SK-N-SH (cell line): ENCODE data around the gene KRTAP29-1. TPM values are rescaled to one million over a fixed set of nuclear protein-coding genes. Genes with fewer than 3 reads are reported as not detected.

ENCODE experiments used
- CTCF ChIA-PET: fragments of 300-600, 350-600 bp; formaldehyde crosslinking; extraction: SDS; loops from one replicate; lab custom pipeline; 2021; lab: Yijun Ruan, JAX
- POLR2A ChIA-PET: fragments of 350-600 bp; sonication (Branson Sonifier 250); formaldehyde crosslinking; extraction: SDS; loops from one replicate; lab custom pipeline; 2020; ENCODE audit warnings: antibody characterized with exemption, inconsistent platforms; lab: Yijun Ruan, JAX
- DNase-seq: peaks from one replicate; pipeline ENCODE4 v3.0.0; 2012
- H2AFZ ChIP-seq: fragments of 200-600 bp; sonication (generic); 2 replicates; pipeline ENCODE4 v1.8.1; 2016; ENCODE audit warnings: antibody characterized with exemption, mild to moderate bottlenecking, low read depth
- H3F3A ChIP-seq: fragments of 200-600 bp; sonication (generic); replicated peaks from 2 replicates; pipeline ENCODE3; 2016; ENCODE audit warnings: antibody characterized with exemption, mild to moderate bottlenecking; ENCODE audit not compliant: insufficient read depth
- H3K27ac ChIP-seq, 2 experiments: fragments of 200-500 bp in 1 of 2; fragments of 200-600 bp in 1 of 2; sonication (Bioruptor generic) in 1 of 2; sonication (generic), shearing (Covaris generic) in 1 of 2; 2 replicates each; pipeline versions ENCODE4 v1.5.1 to v1.6.1; 2014 to 2016; ENCODE audit warnings: low read depth in 2 of 2, inconsistent platforms in 1 of 2, low read length in 1 of 2, mild to moderate bottlenecking in 1 of 2, mixed read lengths in 1 of 2
- H3K27me3 ChIP-seq: fragments of 200-600 bp; sonication (generic), shearing (Covaris generic); 2 replicates; pipeline ENCODE4 v1.6.1; 2016; ENCODE audit warnings: mixed run types; ENCODE audit not compliant: insufficient read depth
- H3K36me3 ChIP-seq, 2 experiments: fragments of 200-500 bp in 1 of 2; fragments of 200-600 bp in 1 of 2; sonication (Bioruptor generic) in 1 of 2; sonication (generic) in 1 of 2; replicated peaks in 1 of 2; 2 replicates each; pipeline versions ENCODE3 to v1.5.1; 2014 to 2016; ENCODE audit warnings: low read length in 1 of 2, mild to moderate bottlenecking in 1 of 2; ENCODE audit not compliant: insufficient read depth in 2 of 2, control insufficient read depth in 1 of 2
- H3K4me1 ChIP-seq, 2 experiments: fragments of 200-500 bp in 1 of 2; fragments of 200-600 bp in 1 of 2; sonication (Bioruptor generic) in 1 of 2; sonication (generic), shearing (Covaris generic) in 1 of 2; 2 replicates each; pipeline versions ENCODE4 v1.5.1 to v1.6.1; 2014 to 2016; ENCODE audit warnings: low read depth in 1 of 2, low read length in 1 of 2, mixed run types in 1 of 2; ENCODE audit not compliant: insufficient read depth in 2 of 2, control insufficient read depth in 1 of 2
- H3K4me2 ChIP-seq: fragments of 200-600 bp; sonication (generic), shearing (Covaris generic); 2 replicates; pipeline ENCODE4 v1.6.1; 2017; ENCODE audit warnings: mixed run types
- H3K4me3 ChIP-seq, 2 experiments: fragments of 200-500 bp in 1 of 2; fragments of 200-600 bp in 1 of 2; sonication (Bioruptor generic) in 1 of 2; sonication (generic), shearing (Covaris generic) in 1 of 2; 2 replicates each; pipeline versions ENCODE4 v1.5.1 to v1.8.1; 2014 to 2016; ENCODE audit warnings: low read depth in 2 of 2, inconsistent platforms in 1 of 2, low read length in 1 of 2, mild to moderate bottlenecking in 1 of 2, mixed read lengths in 1 of 2, moderate library complexity in 1 of 2
- H3K79me2 ChIP-seq: fragments of 200-600 bp; sonication (generic); 2 replicates; pipeline ENCODE4 v1.8.1; 2017; ENCODE audit warnings: mild to moderate bottlenecking; ENCODE audit not compliant: insufficient read depth
- H3K9ac ChIP-seq: fragments of 200-600 bp; sonication (generic); 2 replicates; pipeline ENCODE4 v1.6.1; 2017; ENCODE audit warnings: mixed run types
- H3K9me2 ChIP-seq: fragments of 200-600 bp; sonication (generic); 2 replicates; pipeline ENCODE4 v1.6.1; 2017; ENCODE audit warnings: mixed run types
- H3K9me3 ChIP-seq: fragments of 200-600 bp; sonication (generic); 2 replicates; pipeline ENCODE4 v1.6.1; 2017; ENCODE audit warnings: mixed run types, mild to moderate bottlenecking, moderate library complexity
- H4K20me1 ChIP-seq: fragments of 200-600 bp; sonication (generic); 2 replicates; pipeline ENCODE4 v1.6.1; 2017; ENCODE audit warnings: mild to moderate bottlenecking, mixed run types; ENCODE audit not compliant: insufficient read depth
- CHD2 ChIP-seq: fragments of 150-350 bp; IDR thresholded peaks from 2 replicates; pipeline ENCODE4 v1.6.1; 2018; ENCODE audit warnings: low read length; ENCODE audit not compliant: partially characterized antibody
- EP300 ChIP-seq, 2 experiments: IDR thresholded peaks; 2 replicates each; pipeline versions ENCODE4 v1.4.0 to v1.6.1; 2012; ENCODE audit warnings: borderline replicate concordance in 1 of 2, low read depth in 1 of 2, low read length in 1 of 2
- EZH2phosphoT487 ChIP-seq: fragments of 200-600 bp; sonication (generic); IDR thresholded peaks from 2 replicates; pipeline ENCODE4 v1.6.1; 2017; ENCODE audit warnings: low read depth, mixed run types, mild to moderate bottlenecking, antibody characterized with exemption, moderate library complexity, borderline replicate concordance
- FOXJ3 ChIP-seq: sonication (generic); formaldehyde crosslinking; IDR thresholded peaks from 2 replicates; pipeline ENCODE4 v1.5.1; 2020; ENCODE audit warnings: mild to moderate bottlenecking, missing genetic modification reagents
- JUND ChIP-seq: IDR thresholded peaks from 2 replicates; pipeline ENCODE4 v1.4.0; 2012
- MEF2A ChIP-seq: IDR thresholded peaks from 2 replicates; pipeline ENCODE4 v1.4.0; 2012; ENCODE audit warnings: low read depth, borderline replicate concordance
- MXI1 ChIP-seq: IDR thresholded peaks from 2 replicates; pipeline ENCODE4 v1.6.1; 2012; ENCODE audit warnings: mild to moderate bottlenecking, low read depth, low read length, improper control_type of control experiment
- RCOR1 ChIP-seq: fragments of 150-350 bp; IDR thresholded peaks from 2 replicates; pipeline ENCODE4 v1.6.1; 2017; ENCODE audit warnings: antibody characterized with exemption, low read length
- SMC3 ChIP-seq: IDR thresholded peaks from 2 replicates; pipeline ENCODE4 v1.6.1; 2012; ENCODE audit warnings: low read depth, low read length, improper control_type of control experiment
- TAF1 ChIP-seq: IDR thresholded peaks from 2 replicates; pipeline ENCODE4 v1.6.1; 2012; ENCODE audit warnings: low read depth, mild to moderate bottlenecking, low read length, moderate library complexity, borderline replicate concordance
- TEAD4 ChIP-seq: IDR thresholded peaks from 2 replicates; pipeline ENCODE4 v1.4.0; 2012; ENCODE audit warnings: mild to moderate bottlenecking, borderline replicate concordance; ENCODE audit not compliant: insufficient read depth
- WGBS: methylation state at CpG from one replicate; pipeline ENCODE4 v1.1.6; 2017; ENCODE audit warnings: low lambda C conversion rate; 5-methylcytosine and 5-hydroxymethylcytosine counted together
- polyA plus RNA-seq, 3 experiments: library from polyadenylated mRNA; depleted of rRNA; stranded (reverse); fragments of >200 nt; gene quantifications; 2 replicates each; pipeline ENCODE4 v1.2.3, GENCODE V29; 2012
- TF ChIP-seq, protein P1 (sequence below): fragments of 150-350 bp; IDR thresholded peaks from 2 replicates; pipeline ENCODE4 v1.6.1; 2016; ENCODE audit warnings: mild to moderate bottlenecking, low read depth, low read length
- TF ChIP-seq, protein P2 (sequence below): fragments of 200-600 bp; sonication (generic); IDR thresholded peaks from 2 replicates; pipeline ENCODE4 v1.6.1; 2017; ENCODE audit warnings: antibody characterized with exemption, mild to moderate bottlenecking, moderate library complexity
- TF ChIP-seq, protein P3 (sequence below): IDR thresholded peaks from 2 replicates; pipeline ENCODE4; 2012
- TF ChIP-seq, protein P4 (sequence below): IDR thresholded peaks from 2 replicates; pipeline ENCODE4 v1.6.1; 2012; ENCODE audit warnings: mild to moderate bottlenecking, low read depth, low read length, moderate library complexity
- TF ChIP-seq, protein P5 (sequence below): IDR thresholded peaks from 2 replicates; pipeline ENCODE4 v1.4.0; 2012; ENCODE audit warnings: low read depth, borderline replicate concordance

Gene KRTAP29-1
- polyA plus RNA-seq, 1 of the 3 experiments (the other 2 are of a cell fraction) = not detected

DNA sequence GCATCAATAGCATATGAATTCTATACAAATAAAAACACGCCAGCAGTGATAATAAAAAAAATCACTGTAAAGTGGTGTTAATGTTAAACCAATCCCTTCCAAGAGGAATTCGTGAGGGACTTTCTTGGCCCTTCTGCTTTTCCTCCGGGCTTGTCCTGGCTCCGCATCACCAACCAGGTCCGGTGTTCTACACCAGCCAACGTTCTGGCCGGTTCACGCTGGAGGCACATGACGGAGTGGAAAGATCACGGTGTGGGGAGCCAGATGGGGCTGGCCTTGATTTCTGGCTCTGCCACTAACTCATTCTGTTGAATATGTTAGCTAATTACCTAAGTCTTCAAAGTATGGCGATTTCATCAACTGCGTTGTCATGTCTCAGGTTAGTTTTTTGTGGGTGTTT, 1.4 kb upstream of the KRTAP29-1 start:
- WGBS = 38% methylated on average over 12 of the region's 12 CpGs
- CTCF ChIA-PET = interaction anchor here (0.9 to 3.9 kb wide), 2 partner anchors 245 to 359 kb away, joined by 3 to 17 read pairs; no protein-coding TSS in a partner anchor

DNA sequence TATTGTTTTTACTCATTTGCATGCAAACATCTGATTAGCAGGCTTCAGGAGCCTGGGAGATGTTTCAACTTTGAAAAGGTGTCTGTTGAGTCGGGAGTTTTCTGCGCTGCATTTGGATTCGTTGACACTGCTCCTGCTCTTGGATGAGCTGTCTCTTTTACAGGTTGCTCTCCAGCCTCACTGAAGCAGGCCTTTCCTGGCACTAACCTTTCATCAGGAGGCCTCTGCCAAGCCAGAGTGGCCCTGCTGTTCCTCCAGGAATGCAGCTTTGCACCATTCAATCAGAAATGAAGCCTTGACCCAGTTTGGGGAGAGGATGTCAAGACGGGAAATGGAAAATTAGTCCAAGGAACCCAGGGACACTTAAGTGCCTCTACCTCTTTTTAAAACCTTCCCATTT, 330 bp upstream of the KRTAP29-1 start:
- ChIA-PET POLR2A (no interaction called here), CTCF (interaction anchor here (0.6 to 3.9 kb wide), 3 partner anchors 18 to 246 kb away, joined by 3 to 17 read pairs (median 4); no protein-coding TSS in a partner anchor)
- Histone ChIP-seq H3K4me3 (no peak overlapping the region), H3K36me3 (no peaks in the 10 kb centered on the region), H3K9me2 (no peaks in the 10 kb centered on the region), H3K4me1 (peaks cover 0 to 14% of the 10 kb centered on the region in 2 experiments; a peak in 1 of 4 replicates), H3K27ac (no peak overlapping the region), H3K9ac (no peak overlapping the region), H3K9me3 (no peaks in the 10 kb centered on the region), H4K20me1 (no peaks in the 10 kb centered on the region), H2AFZ (no peak overlapping the region), H3K27me3 (peaks cover 54% of the 10 kb centered on the region; the same call in 1 of the 2 replicates), H3K79me2 (no peaks in the 10 kb centered on the region), H3F3A (no peaks in the 10 kb centered on the region), H3K4me2 (no peak overlapping the region)
- WGBS = 65% methylated on average over 4 of the region's 4 CpGs
- no peak for DNase-seq
- TF ChIP-seq SMC3 = no peak
- TF ChIP-seq, protein P1, sequence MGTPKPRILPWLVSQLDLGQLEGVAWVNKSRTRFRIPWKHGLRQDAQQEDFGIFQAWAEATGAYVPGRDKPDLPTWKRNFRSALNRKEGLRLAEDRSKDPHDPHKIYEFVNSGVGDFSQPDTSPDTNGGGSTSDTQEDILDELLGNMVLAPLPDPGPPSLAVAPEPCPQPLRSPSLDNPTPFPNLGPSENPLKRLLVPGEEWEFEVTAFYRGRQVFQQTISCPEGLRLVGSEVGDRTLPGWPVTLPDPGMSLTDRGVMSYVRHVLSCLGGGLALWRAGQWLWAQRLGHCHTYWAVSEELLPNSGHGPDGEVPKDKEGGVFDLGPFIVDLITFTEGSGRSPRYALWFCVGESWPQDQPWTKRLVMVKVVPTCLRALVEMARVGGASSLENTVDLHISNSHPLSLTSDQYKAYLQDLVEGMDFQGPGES = no peak
- TF ChIP-seq, protein P2, sequence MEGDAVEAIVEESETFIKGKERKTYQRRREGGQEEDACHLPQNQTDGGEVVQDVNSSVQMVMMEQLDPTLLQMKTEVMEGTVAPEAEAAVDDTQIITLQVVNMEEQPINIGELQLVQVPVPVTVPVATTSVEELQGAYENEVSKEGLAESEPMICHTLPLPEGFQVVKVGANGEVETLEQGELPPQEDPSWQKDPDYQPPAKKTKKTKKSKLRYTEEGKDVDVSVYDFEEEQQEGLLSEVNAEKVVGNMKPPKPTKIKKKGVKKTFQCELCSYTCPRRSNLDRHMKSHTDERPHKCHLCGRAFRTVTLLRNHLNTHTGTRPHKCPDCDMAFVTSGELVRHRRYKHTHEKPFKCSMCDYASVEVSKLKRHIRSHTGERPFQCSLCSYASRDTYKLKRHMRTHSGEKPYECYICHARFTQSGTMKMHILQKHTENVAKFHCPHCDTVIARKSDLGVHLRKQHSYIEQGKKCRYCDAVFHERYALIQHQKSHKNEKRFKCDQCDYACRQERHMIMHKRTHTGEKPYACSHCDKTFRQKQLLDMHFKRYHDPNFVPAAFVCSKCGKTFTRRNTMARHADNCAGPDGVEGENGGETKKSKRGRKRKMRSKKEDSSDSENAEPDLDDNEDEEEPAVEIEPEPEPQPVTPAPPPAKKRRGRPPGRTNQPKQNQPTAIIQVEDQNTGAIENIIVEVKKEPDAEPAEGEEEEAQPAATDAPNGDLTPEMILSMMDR = no peak
- TF ChIP-seq FOXJ3 (CRISPR knock-in tag) = no peak
- TF ChIP-seq, protein P3, sequence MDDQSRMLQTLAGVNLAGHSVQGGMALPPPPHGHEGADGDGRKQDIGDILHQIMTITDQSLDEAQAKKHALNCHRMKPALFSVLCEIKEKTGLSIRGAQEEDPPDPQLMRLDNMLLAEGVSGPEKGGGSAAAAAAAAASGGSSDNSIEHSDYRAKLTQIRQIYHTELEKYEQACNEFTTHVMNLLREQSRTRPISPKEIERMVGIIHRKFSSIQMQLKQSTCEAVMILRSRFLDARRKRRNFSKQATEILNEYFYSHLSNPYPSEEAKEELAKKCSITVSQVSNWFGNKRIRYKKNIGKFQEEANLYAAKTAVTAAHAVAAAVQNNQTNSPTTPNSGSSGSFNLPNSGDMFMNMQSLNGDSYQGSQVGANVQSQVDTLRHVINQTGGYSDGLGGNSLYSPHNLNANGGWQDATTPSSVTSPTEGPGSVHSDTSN = no peak
- TF ChIP-seq CHD2 = no peak
- no peak for TF ChIP-seq TEAD4
- TF ChIP-seq EP300 (IDR thresholded peaks at IDR 0.05; ENCODE audit: borderline replicate concordance in 1 of 2, low read depth in 1 of 2, low read length in 1 of 2) = no peak
- no peak for TF ChIP-seq RCOR1
- TF ChIP-seq, protein P4, sequence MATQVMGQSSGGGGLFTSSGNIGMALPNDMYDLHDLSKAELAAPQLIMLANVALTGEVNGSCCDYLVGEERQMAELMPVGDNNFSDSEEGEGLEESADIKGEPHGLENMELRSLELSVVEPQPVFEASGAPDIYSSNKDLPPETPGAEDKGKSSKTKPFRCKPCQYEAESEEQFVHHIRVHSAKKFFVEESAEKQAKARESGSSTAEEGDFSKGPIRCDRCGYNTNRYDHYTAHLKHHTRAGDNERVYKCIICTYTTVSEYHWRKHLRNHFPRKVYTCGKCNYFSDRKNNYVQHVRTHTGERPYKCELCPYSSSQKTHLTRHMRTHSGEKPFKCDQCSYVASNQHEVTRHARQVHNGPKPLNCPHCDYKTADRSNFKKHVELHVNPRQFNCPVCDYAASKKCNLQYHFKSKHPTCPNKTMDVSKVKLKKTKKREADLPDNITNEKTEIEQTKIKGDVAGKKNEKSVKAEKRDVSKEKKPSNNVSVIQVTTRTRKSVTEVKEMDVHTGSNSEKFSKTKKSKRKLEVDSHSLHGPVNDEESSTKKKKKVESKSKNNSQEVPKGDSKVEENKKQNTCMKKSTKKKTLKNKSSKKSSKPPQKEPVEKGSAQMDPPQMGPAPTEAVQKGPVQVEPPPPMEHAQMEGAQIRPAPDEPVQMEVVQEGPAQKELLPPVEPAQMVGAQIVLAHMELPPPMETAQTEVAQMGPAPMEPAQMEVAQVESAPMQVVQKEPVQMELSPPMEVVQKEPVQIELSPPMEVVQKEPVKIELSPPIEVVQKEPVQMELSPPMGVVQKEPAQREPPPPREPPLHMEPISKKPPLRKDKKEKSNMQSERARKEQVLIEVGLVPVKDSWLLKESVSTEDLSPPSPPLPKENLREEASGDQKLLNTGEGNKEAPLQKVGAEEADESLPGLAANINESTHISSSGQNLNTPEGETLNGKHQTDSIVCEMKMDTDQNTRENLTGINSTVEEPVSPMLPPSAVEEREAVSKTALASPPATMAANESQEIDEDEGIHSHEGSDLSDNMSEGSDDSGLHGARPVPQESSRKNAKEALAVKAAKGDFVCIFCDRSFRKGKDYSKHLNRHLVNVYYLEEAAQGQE = no peak
- TF ChIP-seq JUND = no peak
- TF ChIP-seq TAF1 = no peak
- no peak for TF ChIP-seq EZH2phosphoT487

More for the DNA sequence above, 1.4 kb upstream of the KRTAP29-1 start:
- Histone ChIP-seq H3K79me2 (no peaks in the 10 kb centered on the region), H4K20me1 (no peaks in the 10 kb centered on the region), H2AFZ (no peak overlapping the region), H3K4me3 (no peak overlapping the region), H3K27ac (no peak overlapping the region)
- no peak for TF ChIP-seq RCOR1
- no peak for TF ChIP-seq MXI1
- TF ChIP-seq EZH2phosphoT487 = no peak
- TF ChIP-seq, protein P5, sequence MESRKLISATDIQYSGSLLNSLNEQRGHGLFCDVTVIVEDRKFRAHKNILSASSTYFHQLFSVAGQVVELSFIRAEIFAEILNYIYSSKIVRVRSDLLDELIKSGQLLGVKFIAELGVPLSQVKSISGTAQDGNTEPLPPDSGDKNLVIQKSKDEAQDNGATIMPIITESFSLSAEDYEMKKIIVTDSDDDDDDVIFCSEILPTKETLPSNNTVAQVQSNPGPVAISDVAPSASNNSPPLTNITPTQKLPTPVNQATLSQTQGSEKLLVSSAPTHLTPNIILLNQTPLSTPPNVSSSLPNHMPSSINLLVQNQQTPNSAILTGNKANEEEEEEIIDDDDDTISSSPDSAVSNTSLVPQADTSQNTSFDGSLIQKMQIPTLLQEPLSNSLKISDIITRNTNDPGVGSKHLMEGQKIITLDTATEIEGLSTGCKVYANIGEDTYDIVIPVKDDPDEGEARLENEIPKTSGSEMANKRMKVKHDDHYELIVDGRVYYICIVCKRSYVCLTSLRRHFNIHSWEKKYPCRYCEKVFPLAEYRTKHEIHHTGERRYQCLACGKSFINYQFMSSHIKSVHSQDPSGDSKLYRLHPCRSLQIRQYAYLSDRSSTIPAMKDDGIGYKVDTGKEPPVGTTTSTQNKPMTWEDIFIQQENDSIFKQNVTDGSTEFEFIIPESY = no peak
- no peak for TF ChIP-seq MEF2A
- TF ChIP-seq, all 33 proteins: peak for 0
- no peaks in the 10 kb centered on the region for H3K9me3 ChIP-seq
- peaks cover 43% of the 10 kb centered on the region; the same call in 1 of the 2 replicates for H3K27me3 ChIP-seq
- H3K4me2 ChIP-seq = no peak overlapping the region
- H3K9ac ChIP-seq = no peak overlapping the region
- no peaks in the 10 kb centered on the region for H3K36me3 ChIP-seq
- H3F3A ChIP-seq = no peaks in the 10 kb centered on the region
- no peak for DNase-seq
- H3K9me2 ChIP-seq = no peaks in the 10 kb centered on the region
- H3K4me1 ChIP-seq = peaks cover 0 to 25% of the 10 kb centered on the region in 2 experiments; a peak in 1 of 4 replicates
- POLR2A ChIA-PET = no interaction called here
